ENCODE results near the gene SGO1.
A peak's percentile ranks its signal among the peaks of the same experiment; 100 is the strongest.

SGO1 gene

DNA sequence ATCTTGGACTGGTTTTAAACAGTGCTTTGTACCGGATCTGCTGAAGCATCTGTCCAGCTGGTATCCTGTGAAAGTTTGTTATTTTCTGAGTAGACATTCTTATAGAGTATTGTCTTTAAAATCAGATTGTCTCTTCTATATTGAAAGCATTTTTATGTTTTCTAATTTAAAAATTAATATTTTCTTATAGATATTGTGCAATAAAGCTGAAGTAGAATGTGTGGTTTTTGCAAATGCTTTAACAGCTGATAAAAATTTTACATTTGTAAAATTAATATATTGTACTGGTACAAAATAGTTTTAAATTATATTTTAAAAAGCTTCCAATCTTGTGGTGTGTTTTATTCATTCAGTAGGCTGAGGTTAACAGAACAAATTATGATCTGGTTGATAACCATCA lies 31.9 kb downstream of the SGO1 start:
- DNase-seq, result no peak

GRCh38 chr3:20148466-20148865 lies 37.5 kb downstream of the SGO1 start:
- no peak for DNase-seq

DNA sequence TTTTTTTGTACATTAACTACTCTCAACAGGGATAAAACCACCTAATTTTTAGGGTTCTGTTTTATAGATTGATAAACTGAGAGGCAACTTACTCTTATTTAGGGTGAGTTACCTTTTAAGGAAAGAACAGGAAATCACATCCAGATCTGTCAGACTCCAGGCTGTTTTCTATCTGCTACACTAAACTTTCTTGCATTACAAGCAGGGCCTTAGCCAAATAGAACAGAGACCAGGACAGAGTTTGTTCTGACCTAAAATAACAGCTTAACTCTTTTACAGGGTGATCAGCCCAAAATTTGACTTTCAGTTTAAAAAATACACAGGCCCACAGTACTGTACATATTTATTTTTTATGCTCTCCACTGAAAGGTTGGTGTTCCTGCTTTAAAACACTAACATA lies 38.6 kb downstream of the SGO1 start:
- DNase-seq, result no peak

GRCh38 chr3:20146301-20146700 lies 39.7 kb downstream of the SGO1 start:
- no peak for DNase-seq

- no peak for DNase-seq
Measured at GRCh38 chr3:20145874-20146273, 40.1 kb downstream of the SGO1 start.

DNA sequence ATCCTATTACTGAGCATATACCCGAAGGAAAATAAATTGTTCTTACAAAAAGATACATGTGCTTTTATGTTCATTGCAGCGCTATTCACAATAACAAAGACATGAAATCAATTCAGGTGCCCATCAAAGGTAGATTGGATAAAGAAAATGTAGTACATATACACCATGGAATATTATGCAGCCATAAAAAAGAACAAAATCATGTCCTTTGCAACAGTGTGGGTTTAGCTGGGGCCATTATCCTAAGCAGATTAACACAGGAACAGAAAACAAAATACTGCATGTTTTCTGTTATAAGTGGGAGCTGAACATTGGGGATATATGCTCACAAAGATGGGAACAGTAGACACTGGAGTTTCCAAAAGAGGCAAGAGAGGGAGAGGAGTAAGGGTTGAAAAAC lies 42.5 kb downstream of the SGO1 start:
- DNase-seq, result no peak

- no peak for DNase-seq
Measured at GRCh38 chr3:20142517-20142916, 43.5 kb downstream of the SGO1 start.

- no peak for DNase-seq
Measured at GRCh38 chr3:20141851-20142250, 44.2 kb downstream of the SGO1 start.

DNA sequence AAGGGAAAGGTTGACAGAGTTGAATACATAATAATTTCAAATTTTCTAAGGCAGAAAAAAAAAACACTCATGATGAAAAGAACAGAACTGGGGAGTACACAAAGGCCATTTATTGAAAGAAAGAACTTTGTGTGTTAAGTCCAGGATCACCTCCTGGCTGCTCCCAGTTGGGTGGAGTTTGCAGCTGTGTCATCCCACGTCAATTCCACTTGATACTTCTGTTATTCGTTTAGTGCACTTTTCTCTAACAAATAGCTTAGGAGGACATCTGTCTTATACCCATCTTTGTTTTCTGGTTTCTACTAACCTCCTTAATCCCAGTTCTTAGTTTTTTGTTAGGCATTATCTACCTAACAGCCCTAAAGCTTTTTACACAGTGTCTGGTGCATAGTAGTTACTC lies 44.7 kb downstream of the SGO1 start:
- DNase-seq, result no peak

- no peak for DNase-seq
Measured at GRCh38 chr3:20140881-20141280, 45.1 kb downstream of the SGO1 start.

DNA sequence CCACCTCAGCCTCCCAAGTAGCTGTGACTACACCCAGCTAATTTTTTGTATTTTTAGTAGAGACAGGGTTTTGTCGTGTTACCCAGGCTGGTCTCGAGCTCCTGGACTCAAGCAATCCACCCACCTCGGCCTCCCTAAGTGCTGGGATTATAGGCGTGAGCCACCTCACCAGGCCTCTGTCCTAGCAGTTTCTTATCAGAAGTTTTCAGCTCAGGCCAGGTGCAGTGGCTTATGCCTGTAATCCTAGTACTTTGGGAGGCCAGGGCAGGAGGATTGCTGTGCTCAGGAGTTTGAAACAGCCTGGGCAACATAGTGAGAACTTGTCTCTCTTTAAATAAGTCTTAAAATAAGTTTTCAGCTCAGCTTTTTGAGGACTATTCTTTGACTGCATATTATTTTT lies 48.4 kb downstream of the SGO1 start:
- no peak for DNase-seq

DNA sequence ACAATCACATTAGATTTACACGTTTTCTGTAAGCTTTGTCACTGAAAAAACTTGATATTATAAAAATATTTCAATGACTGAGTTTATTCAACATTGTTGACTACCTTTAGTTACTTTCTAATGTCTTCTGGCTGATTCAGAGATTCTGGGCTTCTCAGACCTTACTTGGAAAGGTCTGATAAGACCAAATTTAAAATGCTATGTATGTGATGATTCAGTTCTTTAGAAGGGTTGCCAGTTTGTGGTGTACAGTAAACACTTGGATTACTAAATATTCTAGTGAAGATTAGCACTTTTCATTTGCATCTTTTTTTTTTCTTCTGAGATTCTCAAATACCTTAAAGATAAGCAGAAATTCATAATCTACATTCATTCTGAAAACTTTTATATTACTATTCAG lies 49.8 kb downstream of the SGO1 start:
- no peak for DNase-seq

DNA sequence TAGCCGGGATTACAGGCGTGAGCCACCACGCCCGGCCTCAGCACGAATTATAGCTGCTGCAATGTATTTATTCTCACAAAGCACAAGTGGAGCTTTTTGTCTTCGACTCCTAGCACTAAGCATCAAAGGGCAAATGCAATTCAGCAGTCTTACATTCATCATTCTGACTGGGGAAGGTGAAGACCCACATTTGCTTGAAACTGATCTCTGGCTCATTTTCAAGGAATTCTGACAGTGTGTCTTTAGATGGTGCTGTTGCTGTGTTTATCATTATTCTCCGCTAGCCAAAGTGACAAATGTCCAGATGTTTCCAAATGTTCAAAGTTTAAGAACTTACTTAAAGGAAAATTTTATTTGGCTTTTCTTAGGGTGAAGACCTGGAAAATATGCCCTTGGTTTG lies 55.9 kb downstream of the SGO1 start:
- DNase-seq, result no peak

- no peak for DNase-seq
Measured at GRCh38 chr3:20128358-20128757, 57.6 kb downstream of the SGO1 start.

DNA sequence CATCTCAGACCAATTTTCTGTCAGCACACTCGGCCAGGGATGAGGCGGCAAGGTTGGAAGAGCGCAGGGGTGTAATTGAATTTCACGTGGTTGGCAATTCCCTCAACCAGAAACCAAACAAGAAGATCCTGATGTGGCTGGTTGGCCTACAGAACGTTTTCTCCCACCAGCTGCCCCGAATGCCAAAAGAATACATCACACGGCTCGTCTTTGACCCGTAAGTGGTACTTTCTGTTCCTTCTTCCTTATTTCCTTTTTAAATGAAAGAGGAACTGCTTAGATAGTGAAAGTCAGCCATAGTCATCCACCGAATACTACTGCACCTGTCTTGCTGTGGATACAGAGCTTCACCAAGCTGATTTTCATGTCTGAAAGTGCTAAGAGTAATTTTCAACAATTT lies 60.1 kb downstream of the SGO1 start:
- no peak for DNase-seq

- DNase-seq, result no peak
Measured at GRCh38 chr3:20125289-20125688, 60.7 kb downstream of the SGO1 start.

DNA sequence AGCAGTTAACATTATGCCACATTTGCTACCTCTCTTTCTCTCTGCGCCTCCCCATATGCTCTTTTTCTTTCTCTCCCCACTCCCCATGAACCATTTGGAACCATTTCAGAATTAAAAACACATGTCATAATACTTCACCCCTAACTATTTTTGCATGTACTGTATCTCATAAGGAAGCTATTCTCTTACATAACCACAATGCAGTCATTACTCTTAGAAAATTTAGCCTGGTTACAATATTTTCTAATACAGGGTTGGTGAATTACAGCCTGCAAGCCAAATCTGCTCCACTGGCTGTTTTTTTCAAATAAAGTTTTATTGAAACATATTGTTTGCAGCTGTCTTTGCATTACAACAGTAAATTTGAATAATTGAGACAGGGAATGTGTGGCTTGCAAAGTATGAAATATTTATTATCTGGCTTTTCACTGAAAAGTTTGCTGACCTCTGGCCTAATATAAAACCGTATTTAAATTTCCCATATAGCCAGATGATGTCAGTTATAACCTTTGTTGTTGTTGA lies 62.8 kb downstream of the SGO1 start:
- peak; percentile 35 to 65 for DNase-seq

GRCh38 chr3:20121088-20121487 lies 64.9 kb downstream of the SGO1 start:
- no peak for DNase-seq
